Tibial nerve (tissue), 4 donors: Measurements from ENCODE around the gene PAN2. TPM values are rescaled to one million over a fixed set of nuclear protein-coding genes. Genes with fewer than 3 reads are reported as not detected.
A peak's percentile ranks its signal among the peaks of the same experiment; 100 is the strongest.

ENCODE experiments used
- DNase-seq, 2 donors: peaks; one replicate each; pipeline ENCODE4 v3.0.0-alpha.2; 2019; ENCODE audit warnings: low spot score in 2 of 2
- H3K27ac ChIP-seq, 4 donors: fragments of 200-600 bp; sonication (generic) in 3 of 4; one replicate each; pipeline ENCODE4 v1.5.1; 2017 to 2019; ENCODE audit warnings: mild to moderate bottlenecking in 1 of 4
- H3K27me3 ChIP-seq, 2 donors: fragments of 200-600 bp; sonication (generic) in 1 of 2; one replicate each; pipeline versions ENCODE4 v1.5.1 to v1.6.0; 2017 to 2019
- H3K36me3 ChIP-seq, 3 donors: fragments of 200-600 bp; sonication (generic); one replicate each; pipeline ENCODE4 v1.5.1; 2018 to 2019
- H3K4me1 ChIP-seq, 4 donors: fragments of 200-600 bp; sonication (generic) in 3 of 4; one replicate each; pipeline ENCODE4 v1.5.1; 2017 to 2019
- H3K4me3 ChIP-seq, 4 donors: fragments of 200-600 bp; sonication (generic) in 3 of 4; one replicate each; pipeline ENCODE4 v1.5.1; 2017 to 2019; ENCODE audit warnings: mild to moderate bottlenecking in 1 of 4, moderate library complexity in 1 of 4
- H3K9me3 ChIP-seq, 4 donors: fragments of 200-600 bp; sonication (generic) in 3 of 4; one replicate each; pipeline ENCODE4 v1.5.1; 2017 to 2019
- CTCF ChIP-seq, 5 experiments: fragments of 200-600 bp in 3 of 5; fragments of 450-650 bp in 2 of 5; sonication (generic) in 3 of 5; IDR thresholded peaks; one replicate each; pipeline ENCODE4 v1.5.1; 2016 to 2019; ENCODE audit warnings: antibody characterized with exemption in 5 of 5, mild to moderate bottlenecking in 3 of 5, moderate library complexity in 2 of 5
- EP300 ChIP-seq, 2 donors: sonication (generic); formaldehyde crosslinking; IDR thresholded peaks; one replicate each; pipeline ENCODE4 v1.6.1; 2017; ENCODE audit warnings: antibody characterized with exemption in 2 of 2, mild to moderate bottlenecking in 1 of 2
- POLR2A ChIP-seq, 2 donors: fragments of 450-650 bp; IDR thresholded peaks; one replicate each; pipeline ENCODE4 v1.6.1; 2017; ENCODE audit warnings: antibody characterized with exemption in 2 of 2, mild to moderate bottlenecking in 2 of 2, moderate library complexity in 2 of 2
- WGBS, 2 donors: methylation state at CpG; one replicate each; pipeline ENCODE4 v1.1.5; 2018; 5-methylcytosine and 5-hydroxymethylcytosine counted together
- total RNA-seq, 4 donors: library from RNA; depleted of rRNA; stranded (reverse); fragments of >200 nt; gene quantifications; one replicate each; pipeline ENCODE4 v1.1.0, GENCODE V29; 2016

Gene PAN2
- 10 to 100 TPM; 50.1 to 69.8 (median 63.5) TPM for total RNA-seq

GRCh38 chr12:56333679-56334489 is at the start of gene PAN2:
Gene PAN2, minus strand, starts transcription at chr12:56334000. Its CDS starts 906 bp downstream, at chr12:56333094.
- H3K27me3 ChIP-seq: no peaks in the 10 kb centered on the region
- H3K4me3 ChIP-seq: peak within 1 kb of the TSS; percentile 46 to 63 (median 52)
- 0% methylated on average over 45 of the region's 45 CpGs for WGBS, 2 donors
- peak within 1 kb of the TSS; percentile 84 to 96 (median 92) for H3K27ac ChIP-seq
- peaks cover 0 to 17% (median 10%) of the 10 kb centered on the region in 4 donors for H3K4me1 ChIP-seq
- DNase-seq: peak; percentile 95
- H3K36me3 ChIP-seq: peaks cover 0 to 4% (median 0%) of the 10 kb centered on the region in 3 donors
- H3K9me3 ChIP-seq: no peaks in the 10 kb centered on the region
- peak; percentile 73 to 75 for TF ChIP-seq POLR2A (IDR thresholded peaks at IDR 0.05)
- TF ChIP-seq CTCF (IDR thresholded peaks at IDR 0.05): peak; percentile 48 to 78 (median 62)
- peak; percentile 85 to 96 for TF ChIP-seq EP300 (IDR thresholded peaks at IDR 0.05)

GRCh38 chr12:56382611-56383010 is 48.8 kb upstream of the PAN2 start:
- no peak overlapping the region for H3K4me3 ChIP-seq
- H3K9me3 ChIP-seq: no peaks in the 10 kb centered on the region
- TF ChIP-seq CTCF (IDR thresholded peaks at IDR 0.05) (no peak), POLR2A (IDR thresholded peaks at IDR 0.05) (no peak), EP300 (IDR thresholded peaks at IDR 0.05) (no peak)
- no peak for DNase-seq
- no peaks in the 10 kb centered on the region for H3K36me3 ChIP-seq
- H3K27ac ChIP-seq: no peak overlapping the region
- no peaks in the 10 kb centered on the region for H3K4me1 ChIP-seq
- H3K27me3 ChIP-seq: no peaks in the 10 kb centered on the region
- WGBS, 2 donors: 93% methylated on average over 16 of the region's 16 CpGs

GRCh38 chr12:56377989-56378316 is 44.2 kb upstream of the PAN2 start:
- no peak for DNase-seq
- 32 to 34% methylated on average over 1 of the region's 1 CpG for WGBS, 2 donors

GRCh38 chr12:56377310-56377988 is 43.6 kb upstream of the PAN2 start:
- Histone ChIP-seq H3K27ac (no peak overlapping the region), H3K36me3 (no peaks in the 10 kb centered on the region), H3K4me1 (no peaks in the 10 kb centered on the region), H3K27me3 (no peaks in the 10 kb centered on the region), H3K9me3 (no peaks in the 10 kb centered on the region), H3K4me3 (no peak overlapping the region)
- 55 to 56% methylated on average over 4 of the region's 4 CpGs for WGBS, 2 donors
- no peak for DNase-seq
- TF ChIP-seq CTCF (IDR thresholded peaks at IDR 0.05): no peak
- TF ChIP-seq EP300 (IDR thresholded peaks at IDR 0.05): no peak
- TF ChIP-seq POLR2A (IDR thresholded peaks at IDR 0.05): no peak

More at GRCh38 chr12:56377989-56378316, 44.2 kb upstream of the PAN2 start:
- H3K4me1 ChIP-seq: no peaks in the 10 kb centered on the region
- H3K27me3 ChIP-seq: no peaks in the 10 kb centered on the region
- H3K36me3 ChIP-seq: no peaks in the 10 kb centered on the region
- no peak overlapping the region for H3K4me3 ChIP-seq
- no peaks in the 10 kb centered on the region for H3K9me3 ChIP-seq
- no peak overlapping the region for H3K27ac ChIP-seq
- no peak for TF ChIP-seq EP300 (IDR thresholded peaks at IDR 0.05)
- TF ChIP-seq CTCF (IDR thresholded peaks at IDR 0.05): no peak
- no peak for TF ChIP-seq POLR2A (IDR thresholded peaks at IDR 0.05)
